ENCODE results near the gene LYSMD4. TPM values are rescaled to one million over a fixed set of nuclear protein-coding genes. Genes with fewer than 3 reads are reported as not detected.

LYSMD4 gene
- total and polyA plus RNA-seq, 2 donors (not counting 1 experiment from before 2014, with no cell fraction given): 7.0 to 12.6 TPM

GRCh38 chr15:99711625-99712024 is 21.6 kb downstream of the LYSMD4 start:
- Histone ChIP-seq H3K4me1 (ENCODE audit: control insufficient read depth, extremely low read depth, insufficient read depth, low read length) (peaks cover 15% of the 10 kb centered on the region), H3K36me3 (ENCODE audit: control insufficient read depth, insufficient read depth, low read length) (peaks cover 8% of the 10 kb centered on the region)

GRCh38 chr15:99709243-99709986 is 23.8 kb downstream of the LYSMD4 start:
- H3K9me3 ChIP-seq (ENCODE audit: control insufficient read depth, insufficient read depth, low read depth, low read length): no peaks in the 10 kb centered on the region
- peak overlapping the region; percentile 42 for H3K4me2 ChIP-seq (ENCODE audit: extremely low read depth, insufficient read depth, low read length)
- peaks cover 8% of the 10 kb centered on the region for H3K36me3 ChIP-seq (ENCODE audit: control insufficient read depth, insufficient read depth, low read length)
- H3K4me1 ChIP-seq (ENCODE audit: control insufficient read depth, extremely low read depth, insufficient read depth, low read length): peaks cover 13% of the 10 kb centered on the region
- no peak for TF ChIP-seq CTCF (conservative IDR thresholded peaks at IDR 0.05 in 1 of 2, IDR thresholded peaks at IDR 0.05 in 1 of 2; ENCODE audit: low read depth in 1 of 2, low read length in 2 of 2)
- TF ChIP-seq EZH2 (IDR thresholded peaks at IDR 0.05; ENCODE audit: low read length, missing control alignments): no peak
- H3K27ac ChIP-seq (ENCODE audit: insufficient read depth, low read length): peak overlapping the region; percentile 33
- no peak overlapping the region for H3K4me3 ChIP-seq (replicated peaks in 1 of 4; ENCODE audit: control extremely low read depth in 1 of 4, insufficient read depth in 1 of 4, low read depth in 3 of 4, low read length in 4 of 4)
- no peaks in the 10 kb centered on the region for H3K27me3 ChIP-seq (ENCODE audit: control insufficient read depth, insufficient read depth, low read length)
- H4K20me1 ChIP-seq (ENCODE audit: control insufficient read depth, extremely low read depth, insufficient read depth, low read length): no peaks in the 10 kb centered on the region
- no peak overlapping the region for H3K9ac ChIP-seq (ENCODE audit: insufficient read depth, low read length)
- no peaks in the 10 kb centered on the region for H3K79me2 ChIP-seq (ENCODE audit: control insufficient read depth, insufficient read depth, low read length)
- no peak for DNase-seq (ENCODE audit: low read depth in 2 of 2)
- H2AFZ ChIP-seq (ENCODE audit: low read length): no peak overlapping the region

More at GRCh38 chr15:99711625-99712024, 21.6 kb downstream of the LYSMD4 start:
- no peak for DNase-seq (ENCODE audit: low read depth in 2 of 2)
- H3K27ac ChIP-seq (ENCODE audit: insufficient read depth, low read length): no peak overlapping the region
- H3K4me3 ChIP-seq (replicated peaks in 1 of 4; ENCODE audit: control extremely low read depth in 1 of 4, insufficient read depth in 1 of 4, low read depth in 3 of 4, low read length in 4 of 4): no peak overlapping the region
- no peak overlapping the region for H3K4me2 ChIP-seq (ENCODE audit: extremely low read depth, insufficient read depth, low read length)
- no peaks in the 10 kb centered on the region for H3K27me3 ChIP-seq (ENCODE audit: control insufficient read depth, insufficient read depth, low read length)
- H2AFZ ChIP-seq (ENCODE audit: low read length): no peak overlapping the region
- H3K9me3 ChIP-seq (ENCODE audit: control insufficient read depth, insufficient read depth, low read depth, low read length): no peaks in the 10 kb centered on the region
- no peak overlapping the region for H3K9ac ChIP-seq (ENCODE audit: insufficient read depth, low read length)
- H3K79me2 ChIP-seq (ENCODE audit: control insufficient read depth, insufficient read depth, low read length): no peaks in the 10 kb centered on the region
- no peaks in the 10 kb centered on the region for H4K20me1 ChIP-seq (ENCODE audit: control insufficient read depth, extremely low read depth, insufficient read depth, low read length)
- TF ChIP-seq CTCF (conservative IDR thresholded peaks at IDR 0.05 in 1 of 2, IDR thresholded peaks at IDR 0.05 in 1 of 2; ENCODE audit: low read depth in 1 of 2, low read length in 2 of 2): no peak
- TF ChIP-seq EZH2 (IDR thresholded peaks at IDR 0.05; ENCODE audit: low read length, missing control alignments): no peak

- Histone ChIP-seq H3K79me2 (ENCODE audit: control insufficient read depth, insufficient read depth, low read length) (no peaks in the 10 kb centered on the region), H2AFZ (ENCODE audit: low read length) (no peak overlapping the region), H4K20me1 (ENCODE audit: control insufficient read depth, extremely low read depth, insufficient read depth, low read length) (no peaks in the 10 kb centered on the region), H3K27ac (ENCODE audit: insufficient read depth, low read length) (peak overlapping the region; percentile 33), H3K4me3 (replicated peaks in 1 of 4; ENCODE audit: control extremely low read depth in 1 of 4, insufficient read depth in 1 of 4, low read depth in 3 of 4, low read length in 4 of 4) (no peak overlapping the region), H3K9me3 (ENCODE audit: control insufficient read depth, insufficient read depth, low read depth, low read length) (no peaks in the 10 kb centered on the region), H3K4me2 (ENCODE audit: extremely low read depth, insufficient read depth, low read length) (peak overlapping the region; percentile 49), H3K4me1 (ENCODE audit: control insufficient read depth, extremely low read depth, insufficient read depth, low read length) (peaks cover 16% of the 10 kb centered on the region), H3K9ac (ENCODE audit: insufficient read depth, low read length) (no peak overlapping the region), H3K36me3 (ENCODE audit: control insufficient read depth, insufficient read depth, low read length) (peaks cover 8% of the 10 kb centered on the region), H3K27me3 (ENCODE audit: control insufficient read depth, insufficient read depth, low read length) (no peaks in the 10 kb centered on the region)
- no peak for TF ChIP-seq CTCF (conservative IDR thresholded peaks at IDR 0.05 in 1 of 2, IDR thresholded peaks at IDR 0.05 in 1 of 2; ENCODE audit: low read depth in 1 of 2, low read length in 2 of 2)
- TF ChIP-seq EZH2 (IDR thresholded peaks at IDR 0.05; ENCODE audit: low read length, missing control alignments): no peak
- DNase-seq (ENCODE audit: low read depth in 2 of 2): peak; percentile 91 to 95
Measured at GRCh38 chr15:99708563-99708962, 24.7 kb downstream of the LYSMD4 start.

All from fibroblast of lung (primary cell).